MV-4-11 (cell line): ENCODE data around the gene ANKRD2.

Source experiments
- DNase-seq: peaks from one replicate; lab custom pipeline; 2025; lab: John Stamatoyannopoulos, UW

Gene ANKRD2

DNA sequence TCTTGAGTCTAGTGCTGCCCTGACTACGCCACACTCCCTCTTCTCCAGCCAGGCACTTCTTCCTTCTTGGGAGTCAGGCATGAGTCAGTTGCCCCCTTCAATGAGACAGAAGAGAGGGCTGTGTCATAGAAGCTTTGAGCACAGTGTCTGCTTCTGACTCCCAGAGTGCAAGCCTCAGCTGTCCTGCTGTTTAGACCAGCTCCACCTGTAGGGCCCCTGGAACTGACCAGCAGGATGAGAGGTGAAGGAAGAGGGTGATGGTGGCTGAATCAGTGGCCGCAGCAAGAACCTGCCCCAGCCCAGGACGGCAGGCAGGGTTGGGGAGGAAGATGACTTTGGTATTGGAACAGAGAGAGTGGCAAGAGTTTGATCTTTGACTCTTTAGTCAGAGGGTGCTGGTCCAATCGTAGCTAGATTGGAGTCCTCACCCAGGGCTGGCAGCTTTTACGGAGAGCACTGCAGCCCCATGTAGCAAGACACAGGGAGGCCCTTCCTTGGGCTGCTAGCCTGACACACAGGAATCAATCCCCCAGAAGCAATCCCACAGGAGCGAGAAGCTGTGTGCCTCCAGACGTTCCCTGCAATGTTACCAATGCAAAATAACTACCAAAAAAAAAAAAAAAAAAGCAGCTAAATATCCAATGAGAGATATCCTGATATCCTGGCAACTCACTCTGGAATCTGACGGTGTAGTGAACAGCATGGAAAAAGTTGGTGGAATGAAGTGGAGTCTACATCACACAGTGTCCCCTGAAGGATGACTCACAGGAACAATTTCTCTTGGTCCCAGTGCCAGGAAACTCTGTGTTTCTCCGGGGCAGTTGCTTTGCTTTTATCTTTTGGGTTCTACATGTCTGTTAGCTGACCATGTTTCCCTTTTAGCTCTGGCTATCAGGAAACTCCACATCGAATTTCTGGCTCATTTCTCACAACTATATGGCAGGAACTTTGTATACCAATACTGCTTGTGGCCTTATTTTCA is 23.8 kb downstream of the ANKRD2 start:
- no peak for DNase-seq

- no peak for DNase-seq
These were observed 25.2 kb downstream of the ANKRD2 start for GRCh38 chr10:97597778-97598177.

DNA sequence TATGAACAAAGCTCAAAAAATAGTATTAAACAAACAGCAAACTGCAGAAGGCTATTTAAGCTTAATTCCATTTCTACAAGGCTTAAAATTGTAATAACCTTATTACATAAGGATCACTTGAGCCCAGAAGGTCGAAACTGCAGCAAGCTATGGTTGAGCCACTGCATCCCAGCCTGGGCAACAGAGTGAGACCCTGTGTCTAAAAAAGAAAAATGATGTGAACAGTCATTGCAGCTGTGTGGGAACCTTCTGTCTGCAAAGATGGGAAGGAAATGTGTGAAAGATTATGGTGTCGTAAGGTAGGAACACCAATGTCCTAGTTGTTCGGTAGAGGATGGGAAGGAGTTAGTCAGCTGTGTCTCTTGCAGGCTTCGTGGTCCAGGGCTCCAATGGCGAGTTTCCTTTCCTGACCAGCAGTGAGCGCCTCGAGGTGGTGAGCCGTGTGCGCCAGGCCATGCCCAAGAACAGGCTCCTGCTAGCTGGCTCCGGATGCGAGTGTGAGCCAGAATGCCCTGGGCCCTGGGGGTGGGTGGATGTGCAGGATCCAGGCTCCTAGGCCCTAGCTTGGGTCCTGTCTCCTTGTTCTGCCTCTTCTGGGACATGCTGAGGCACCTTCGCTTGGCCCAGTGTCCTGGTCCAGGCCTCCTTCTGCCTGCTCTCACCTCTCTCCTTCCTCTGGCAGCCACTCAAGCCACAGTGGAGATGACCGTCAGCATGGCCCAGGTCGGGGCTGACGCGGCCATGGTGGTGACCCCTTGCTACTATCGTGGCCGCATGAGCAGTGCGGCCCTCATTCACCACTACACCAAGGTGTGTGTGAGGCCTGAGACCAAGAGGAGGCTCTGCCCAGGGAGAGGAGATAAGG is 26.1 kb downstream of the ANKRD2 start:
- no peak for DNase-seq

DNA sequence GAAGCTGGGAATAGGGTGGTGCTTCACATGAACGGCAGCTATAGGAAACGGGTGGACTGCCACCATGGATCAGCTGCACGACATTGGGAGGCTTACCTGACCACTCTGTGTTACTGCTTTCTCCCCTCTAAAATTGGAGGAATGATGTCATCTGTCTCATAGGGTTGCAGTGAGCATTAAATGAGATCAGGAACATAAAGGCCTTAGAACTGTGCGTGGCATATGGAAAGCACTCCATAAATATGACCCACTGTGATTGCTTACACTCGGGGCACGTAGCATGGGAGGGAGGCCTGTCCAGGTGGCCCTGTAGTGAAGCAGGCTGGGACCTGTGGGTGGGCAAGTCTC is 26.7 kb downstream of the ANKRD2 start:
- no peak for DNase-seq

DNA sequence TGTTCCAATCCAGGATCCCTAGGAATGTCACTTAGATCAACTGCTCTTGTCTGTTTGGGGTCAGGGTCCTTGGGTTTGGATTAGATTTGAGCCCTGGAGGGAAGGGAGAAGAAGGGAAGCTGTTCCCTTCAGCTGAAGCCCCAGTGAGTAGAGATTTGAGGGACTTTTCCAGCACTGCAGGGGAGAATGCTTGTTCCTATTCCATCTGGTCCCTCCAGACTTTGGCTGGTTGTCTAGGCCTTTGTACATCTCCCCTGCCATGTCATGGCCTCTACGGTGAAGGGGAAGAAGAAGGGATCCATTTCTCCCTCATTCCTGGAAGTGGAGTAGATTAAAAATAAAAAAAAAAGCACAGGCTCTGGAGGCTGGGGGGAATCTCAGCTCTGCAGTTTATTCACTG is 28.0 kb downstream of the ANKRD2 start:
- no peak for DNase-seq

GRCh38 chr10:97601268-97602215 is 29.0 kb downstream of the ANKRD2 start:
- DNase-seq, result no peak

DNA sequence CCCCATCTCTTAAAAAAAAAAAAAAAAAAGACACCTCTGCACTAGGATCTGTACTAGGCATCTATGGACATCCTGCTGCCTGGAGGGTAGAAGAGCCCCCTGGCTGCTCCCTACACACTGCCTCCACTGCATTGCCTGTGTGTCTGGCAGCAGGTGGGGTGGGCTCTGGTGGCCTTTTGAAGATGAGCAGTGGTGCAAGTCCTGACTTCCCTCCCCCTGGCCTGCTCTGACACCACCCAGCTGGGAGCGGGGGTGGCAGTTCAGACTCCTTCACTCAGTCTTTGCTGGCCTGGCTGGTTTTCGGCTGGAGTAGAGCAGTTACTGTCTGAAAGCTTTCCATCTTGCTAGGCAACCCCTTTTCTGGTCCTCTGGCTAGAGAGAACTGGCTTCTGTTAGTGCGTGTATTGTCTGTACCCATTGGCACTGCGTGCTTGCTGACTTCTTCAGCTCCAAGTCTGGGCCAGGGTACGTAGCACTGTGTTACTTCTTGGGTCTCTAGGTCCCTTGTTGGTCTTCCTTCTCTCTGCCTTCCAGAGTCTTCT is 34.6 kb downstream of the ANKRD2 start:
- no peak for DNase-seq

- DNase-seq, result no peak
These were observed 36.5 kb downstream of the ANKRD2 start for GRCh38 chr10:97608991-97609561.

DNA sequence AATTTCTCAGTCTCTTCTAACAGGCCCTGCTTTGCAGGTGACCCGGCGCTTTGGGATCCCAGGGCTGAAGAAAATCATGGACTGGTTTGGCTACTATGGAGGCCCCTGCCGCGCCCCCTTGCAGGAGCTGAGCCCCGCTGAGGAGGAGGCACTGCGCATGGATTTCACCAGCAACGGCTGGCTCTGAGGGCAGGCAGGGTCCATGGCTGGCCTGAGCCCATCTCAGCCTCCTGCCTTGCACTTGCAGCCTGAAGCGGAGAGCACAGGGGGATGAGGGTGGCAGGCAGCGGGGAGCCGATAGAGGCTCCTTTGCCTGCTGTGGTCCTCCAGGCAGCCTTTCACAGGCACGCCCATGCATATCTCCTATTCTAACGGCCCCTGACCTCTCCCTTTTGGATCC is 38.9 kb downstream of the ANKRD2 start:
- DNase-seq, result no peak

GRCh38 chr10:97612386-97612785 is 39.8 kb downstream of the ANKRD2 start:
- DNase-seq, result no peak

- DNase-seq, result no peak
These were observed 45.7 kb downstream of the ANKRD2 start for GRCh38 chr10:97618285-97618684.

DNA sequence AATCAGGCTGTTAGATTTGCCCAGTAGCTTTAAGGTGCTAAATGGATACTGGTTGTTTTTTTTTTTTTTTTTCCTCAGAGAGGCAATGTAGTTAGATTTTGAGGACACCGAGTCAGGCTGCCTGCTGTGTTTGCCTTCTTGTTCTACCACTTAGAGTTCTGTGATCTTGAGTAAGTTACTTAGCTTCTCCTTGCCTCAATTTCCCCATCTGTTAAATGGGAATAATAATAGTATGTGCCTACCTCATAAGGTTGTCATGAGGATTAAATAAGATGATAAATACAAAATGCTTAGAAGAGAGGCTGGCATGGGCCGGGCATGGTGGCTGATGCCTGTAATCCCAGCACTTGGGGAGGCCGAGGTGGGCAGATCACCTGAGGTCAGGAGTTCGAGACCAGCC is 46.2 kb downstream of the ANKRD2 start:
- no peak for DNase-seq

GRCh38 chr10:97623277-97623676 is 50.7 kb downstream of the ANKRD2 start:
- no peak for DNase-seq

- DNase-seq, result no peak
These were observed 55.2 kb downstream of the ANKRD2 start for GRCh38 chr10:97627731-97628130.

- DNase-seq, result no peak
These were observed 55.6 kb downstream of the ANKRD2 start for GRCh38 chr10:97628228-97628627.

DNA sequence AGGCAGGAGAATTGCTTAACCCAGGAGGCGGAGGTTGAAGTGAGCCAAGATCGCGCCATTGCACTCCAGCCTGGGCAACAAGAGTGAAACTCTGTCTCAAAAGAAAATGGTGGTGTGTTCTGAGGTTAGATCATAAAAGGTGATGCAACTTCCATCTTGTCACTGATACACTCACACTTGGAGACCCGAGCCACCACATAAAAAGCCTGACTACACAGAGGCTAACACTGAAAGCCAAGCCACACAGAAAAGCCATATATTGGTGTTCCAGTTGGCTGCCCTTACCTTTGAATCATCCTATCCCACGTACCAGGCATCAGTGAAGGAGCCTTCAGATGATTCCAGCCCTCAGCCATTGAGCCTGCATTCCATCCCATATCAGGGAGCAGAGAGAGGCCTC is 56.7 kb downstream of the ANKRD2 start:
- peak; percentile 18 for DNase-seq

- no peak for DNase-seq
These were observed 58.5 kb downstream of the ANKRD2 start for GRCh38 chr10:97631098-97631497.

DNA sequence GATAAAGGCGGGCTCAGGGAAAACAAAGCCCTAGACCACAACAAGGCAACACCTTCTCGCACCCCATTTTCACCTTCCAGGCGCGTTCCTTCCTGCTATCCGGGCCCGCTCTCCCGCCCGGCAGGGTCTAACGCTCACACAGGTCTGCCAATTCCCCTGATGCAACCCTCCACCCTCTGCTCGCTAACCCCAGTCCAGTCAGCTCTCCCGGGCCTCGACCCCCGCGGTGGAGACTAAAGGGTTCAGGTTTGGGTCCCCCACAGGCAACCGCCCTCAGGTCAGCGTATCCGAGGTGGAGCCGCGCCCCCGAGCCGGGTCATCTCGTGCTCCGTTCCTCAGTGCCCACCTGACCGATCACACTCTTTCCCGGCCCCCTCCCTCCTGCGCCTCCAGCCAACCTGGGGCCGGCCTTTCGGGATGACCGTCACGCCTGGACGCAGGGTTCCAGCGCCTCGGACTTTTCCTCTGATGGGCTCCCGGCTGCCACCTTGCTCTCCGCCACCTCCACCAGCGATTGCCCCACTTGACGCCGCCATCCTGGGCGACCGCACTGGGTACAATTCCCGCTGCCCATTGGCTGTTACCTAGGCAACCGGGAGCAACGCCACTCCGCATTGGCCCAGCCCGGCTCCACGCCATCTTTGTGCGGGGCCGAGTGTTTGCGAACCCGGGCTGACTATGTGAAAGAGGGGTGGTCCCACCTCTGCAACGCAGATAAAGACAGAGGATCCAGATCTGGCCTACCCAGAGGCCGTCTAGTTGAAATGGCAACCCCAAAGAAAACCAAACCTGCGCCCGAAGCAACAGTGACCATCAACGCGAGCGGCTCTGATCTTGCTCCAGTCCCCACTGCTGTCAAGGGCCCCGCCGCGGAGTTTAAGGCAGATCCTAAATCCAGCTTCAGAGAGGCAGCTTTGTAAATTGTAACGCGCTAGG is 60.6 kb downstream of the ANKRD2 start, which contains the start of gene MORN4:
MORN4 (minus strand) TSS at position 552 of the 936 bp plus-strand sequence. CDS start 13,847 bp downstream, outside the sequence.
- DNase-seq, result peak; percentile 77
